GM12878 (cell line): ENCODE data around the gene ASCC1. TPM values are rescaled to one million over a fixed set of nuclear protein-coding genes. Genes with fewer than 3 reads are reported as not detected.

Source experiments
- POLR2A ChIP-seq: IDR thresholded peaks from 2 replicates; pipeline ENCODE4 v1.6.1; 2011; ENCODE audit warnings: low read depth, mild to moderate bottlenecking, low read length
- ZNF384 ChIP-seq: IDR thresholded peaks from 2 replicates; pipeline ENCODE4 v1.6.1; 2012; ENCODE audit warnings: low read depth, mild to moderate bottlenecking, low read length, improper control_type of control experiment, borderline replicate concordance
- polyA plus RNA-seq, 11 experiments: library from polyadenylated mRNA; depleted of rRNA in 4 of 11; unstranded in 6 of 11; stranded (reverse) in 5 of 11; fragments of >200 nt; fragmentation: Nextera tagmentation in 4 of 11; fragmentation: Illumina TruSeq in 1 of 11; extraction: Ambion mirVana in 4 of 11; extraction: Trizol in 1 of 11; gene quantifications; 1 replicate in 1 of 11; 2 replicates in 10 of 11; pipeline versions ENCODE4 v1.2.1 to v1.2.3, GENCODE V29; 2011 to 2016; ENCODE audit warnings: inconsistent platforms in 2 of 11, missing spikeins in 2 of 11, low read depth in 1 of 11
- total RNA-seq, 4 experiments: library from RNA; depleted of rRNA in 3 of 4; stranded (reverse); fragments of >200 nt in 3 of 4; fragmentation: Illumina TruSeq in 1 of 4; extraction: Trizol in 1 of 4; gene quantifications; 2 replicates each; pipeline versions ENCODE4 v1.2.1 to v1.2.3, GENCODE V29; 2013 to 2021
- TF ChIP-seq, protein P1 (sequence below): fragments of 450-650 bp; conservative IDR thresholded peaks from 2 replicates; pipeline ENCODE4 v1.6.1; 2017; ENCODE audit warnings: mild to moderate bottlenecking, moderate library complexity
- TF ChIP-seq, protein P2 (sequence below): IDR thresholded peaks from 2 replicates; pipeline ENCODE4 v1.6.1; 2012; ENCODE audit warnings: low read depth, low read length, improper control_type of control experiment
- TF ChIP-seq, protein P3 (sequence below): fragments of 450-650 bp; formaldehyde crosslinking; IDR thresholded peaks from 2 replicates; pipeline ENCODE4 v1.4.0; 2020; ENCODE audit warnings: mild to moderate bottlenecking, moderate library complexity

The ASCC1 gene
- total and polyA plus RNA-seq, 10 of the 15 experiments (the other 5 are each of a cell fraction or from before 2014, with no cell fraction given) = 23.3 to 80.6 (median 42.8) TPM

DNA sequence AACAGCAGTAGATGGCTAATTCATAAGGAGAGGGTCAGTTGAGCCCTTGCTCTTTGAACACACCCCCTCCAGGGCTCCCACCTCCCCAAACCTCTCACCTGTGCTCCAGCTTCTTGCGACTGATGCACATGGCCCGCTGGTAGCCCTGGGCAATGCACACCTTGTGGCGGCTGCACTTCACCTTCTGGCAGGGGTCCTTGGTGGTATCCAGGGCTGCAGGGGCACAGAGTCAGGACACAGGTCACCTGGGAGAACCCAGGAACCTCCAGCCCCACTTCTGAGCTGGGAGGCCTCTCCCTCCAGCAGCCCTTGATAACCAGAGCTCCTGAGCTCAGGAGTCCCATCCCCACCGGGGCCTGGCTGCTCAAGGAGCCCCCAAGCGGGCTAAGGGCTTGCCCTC, 144.0 kb downstream of the ASCC1 start (continued):
- TF ChIP-seq, protein P1, sequence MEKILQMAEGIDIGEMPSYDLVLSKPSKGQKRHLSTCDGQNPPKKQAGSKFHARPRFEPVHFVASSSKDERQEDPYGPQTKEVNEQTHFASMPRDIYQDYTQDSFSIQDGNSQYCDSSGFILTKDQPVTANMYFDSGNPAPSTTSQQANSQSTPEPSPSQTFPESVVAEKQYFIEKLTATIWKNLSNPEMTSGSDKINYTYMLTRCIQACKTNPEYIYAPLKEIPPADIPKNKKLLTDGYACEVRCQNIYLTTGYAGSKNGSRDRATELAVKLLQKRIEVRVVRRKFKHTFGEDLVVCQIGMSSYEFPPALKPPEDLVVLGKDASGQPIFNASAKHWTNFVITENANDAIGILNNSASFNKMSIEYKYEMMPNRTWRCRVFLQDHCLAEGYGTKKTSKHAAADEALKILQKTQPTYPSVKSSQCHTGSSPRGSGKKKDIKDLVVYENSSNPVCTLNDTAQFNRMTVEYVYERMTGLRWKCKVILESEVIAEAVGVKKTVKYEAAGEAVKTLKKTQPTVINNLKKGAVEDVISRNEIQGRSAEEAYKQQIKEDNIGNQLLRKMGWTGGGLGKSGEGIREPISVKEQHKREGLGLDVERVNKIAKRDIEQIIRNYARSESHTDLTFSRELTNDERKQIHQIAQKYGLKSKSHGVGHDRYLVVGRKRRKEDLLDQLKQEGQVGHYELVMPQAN = no peak
- TF ChIP-seq, protein P2, sequence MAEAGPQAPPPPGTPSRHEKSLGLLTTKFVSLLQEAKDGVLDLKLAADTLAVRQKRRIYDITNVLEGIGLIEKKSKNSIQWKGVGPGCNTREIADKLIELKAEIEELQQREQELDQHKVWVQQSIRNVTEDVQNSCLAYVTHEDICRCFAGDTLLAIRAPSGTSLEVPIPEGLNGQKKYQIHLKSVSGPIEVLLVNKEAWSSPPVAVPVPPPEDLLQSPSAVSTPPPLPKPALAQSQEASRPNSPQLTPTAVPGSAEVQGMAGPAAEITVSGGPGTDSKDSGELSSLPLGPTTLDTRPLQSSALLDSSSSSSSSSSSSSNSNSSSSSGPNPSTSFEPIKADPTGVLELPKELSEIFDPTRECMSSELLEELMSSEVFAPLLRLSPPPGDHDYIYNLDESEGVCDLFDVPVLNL = no peak
- TF ChIP-seq ZNF384 (no peak), POLR2A (no peak)
- TF ChIP-seq, protein P3, sequence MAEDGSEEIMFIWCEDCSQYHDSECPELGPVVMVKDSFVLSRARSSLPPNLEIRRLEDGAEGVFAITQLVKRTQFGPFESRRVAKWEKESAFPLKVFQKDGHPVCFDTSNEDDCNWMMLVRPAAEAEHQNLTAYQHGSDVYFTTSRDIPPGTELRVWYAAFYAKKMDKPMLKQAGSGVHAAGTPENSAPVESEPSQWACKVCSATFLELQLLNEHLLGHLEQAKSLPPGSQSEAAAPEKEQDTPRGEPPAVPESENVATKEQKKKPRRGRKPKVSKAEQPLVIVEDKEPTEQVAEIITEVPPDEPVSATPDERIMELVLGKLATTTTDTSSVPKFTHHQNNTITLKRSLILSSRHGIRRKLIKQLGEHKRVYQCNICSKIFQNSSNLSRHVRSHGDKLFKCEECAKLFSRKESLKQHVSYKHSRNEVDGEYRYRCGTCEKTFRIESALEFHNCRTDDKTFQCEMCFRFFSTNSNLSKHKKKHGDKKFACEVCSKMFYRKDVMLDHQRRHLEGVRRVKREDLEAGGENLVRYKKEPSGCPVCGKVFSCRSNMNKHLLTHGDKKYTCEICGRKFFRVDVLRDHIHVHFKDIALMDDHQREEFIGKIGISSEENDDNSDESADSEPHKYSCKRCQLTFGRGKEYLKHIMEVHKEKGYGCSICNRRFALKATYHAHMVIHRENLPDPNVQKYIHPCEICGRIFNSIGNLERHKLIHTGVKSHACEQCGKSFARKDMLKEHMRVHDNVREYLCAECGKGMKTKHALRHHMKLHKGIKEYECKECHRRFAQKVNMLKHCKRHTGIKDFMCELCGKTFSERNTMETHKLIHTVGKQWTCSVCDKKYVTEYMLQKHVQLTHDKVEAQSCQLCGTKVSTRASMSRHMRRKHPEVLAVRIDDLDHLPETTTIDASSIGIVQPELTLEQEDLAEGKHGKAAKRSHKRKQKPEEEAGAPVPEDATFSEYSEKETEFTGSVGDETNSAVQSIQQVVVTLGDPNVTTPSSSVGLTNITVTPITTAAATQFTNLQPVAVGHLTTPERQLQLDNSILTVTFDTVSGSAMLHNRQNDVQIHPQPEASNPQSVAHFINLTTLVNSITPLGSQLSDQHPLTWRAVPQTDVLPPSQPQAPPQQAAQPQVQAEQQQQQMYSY (CRISPR knock-in tag) = no peak
